Measurements from ENCODE around the gene FAN1. TPM values are rescaled to one million over a fixed set of nuclear protein-coding genes. Genes with fewer than 3 reads are reported as not detected.

The FAN1 gene
- total RNA-seq, 1 donor from 2014 or later: 18.4 TPM

DNA sequence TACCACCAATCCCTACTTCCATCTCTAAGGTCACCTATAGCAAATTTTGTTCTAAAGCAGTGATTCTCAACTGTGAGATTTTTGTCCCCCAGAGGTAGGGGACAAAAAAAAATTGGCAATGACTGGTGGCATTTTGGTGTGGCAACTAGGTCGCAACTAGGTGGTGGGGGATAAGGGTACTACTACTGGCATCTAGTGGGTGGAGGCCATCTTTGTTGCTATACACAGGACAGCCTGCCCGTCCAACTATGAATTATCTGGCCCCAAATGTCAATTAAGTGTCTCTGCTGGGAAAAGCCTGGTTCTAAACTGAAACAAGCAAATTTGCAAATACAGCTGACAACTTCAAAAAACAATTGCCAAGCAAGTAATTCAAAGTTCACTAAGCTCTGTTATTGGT, 86.3 kb downstream of the FAN1 start:
- no peaks in the 10 kb centered on the region for H3K27me3 ChIP-seq
- peaks cover 24% of the 10 kb centered on the region for H3K4me1 ChIP-seq
- DNase-seq: no peak
- intact Hi-C loops (cut with DNase I): no loop called here
- no peaks in the 10 kb centered on the region for H3K9me3 ChIP-seq
- peaks cover 23% of the 10 kb centered on the region for H3K36me3 ChIP-seq
- TF ChIP-seq, protein P1, sequence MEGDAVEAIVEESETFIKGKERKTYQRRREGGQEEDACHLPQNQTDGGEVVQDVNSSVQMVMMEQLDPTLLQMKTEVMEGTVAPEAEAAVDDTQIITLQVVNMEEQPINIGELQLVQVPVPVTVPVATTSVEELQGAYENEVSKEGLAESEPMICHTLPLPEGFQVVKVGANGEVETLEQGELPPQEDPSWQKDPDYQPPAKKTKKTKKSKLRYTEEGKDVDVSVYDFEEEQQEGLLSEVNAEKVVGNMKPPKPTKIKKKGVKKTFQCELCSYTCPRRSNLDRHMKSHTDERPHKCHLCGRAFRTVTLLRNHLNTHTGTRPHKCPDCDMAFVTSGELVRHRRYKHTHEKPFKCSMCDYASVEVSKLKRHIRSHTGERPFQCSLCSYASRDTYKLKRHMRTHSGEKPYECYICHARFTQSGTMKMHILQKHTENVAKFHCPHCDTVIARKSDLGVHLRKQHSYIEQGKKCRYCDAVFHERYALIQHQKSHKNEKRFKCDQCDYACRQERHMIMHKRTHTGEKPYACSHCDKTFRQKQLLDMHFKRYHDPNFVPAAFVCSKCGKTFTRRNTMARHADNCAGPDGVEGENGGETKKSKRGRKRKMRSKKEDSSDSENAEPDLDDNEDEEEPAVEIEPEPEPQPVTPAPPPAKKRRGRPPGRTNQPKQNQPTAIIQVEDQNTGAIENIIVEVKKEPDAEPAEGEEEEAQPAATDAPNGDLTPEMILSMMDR (IDR thresholded peaks at IDR 0.05): no peak
- H3K4me3 ChIP-seq: peak overlapping the region; percentile 93
- H3K27ac ChIP-seq: peak overlapping the region; percentile 97
- ATAC-seq: no peak

DNA sequence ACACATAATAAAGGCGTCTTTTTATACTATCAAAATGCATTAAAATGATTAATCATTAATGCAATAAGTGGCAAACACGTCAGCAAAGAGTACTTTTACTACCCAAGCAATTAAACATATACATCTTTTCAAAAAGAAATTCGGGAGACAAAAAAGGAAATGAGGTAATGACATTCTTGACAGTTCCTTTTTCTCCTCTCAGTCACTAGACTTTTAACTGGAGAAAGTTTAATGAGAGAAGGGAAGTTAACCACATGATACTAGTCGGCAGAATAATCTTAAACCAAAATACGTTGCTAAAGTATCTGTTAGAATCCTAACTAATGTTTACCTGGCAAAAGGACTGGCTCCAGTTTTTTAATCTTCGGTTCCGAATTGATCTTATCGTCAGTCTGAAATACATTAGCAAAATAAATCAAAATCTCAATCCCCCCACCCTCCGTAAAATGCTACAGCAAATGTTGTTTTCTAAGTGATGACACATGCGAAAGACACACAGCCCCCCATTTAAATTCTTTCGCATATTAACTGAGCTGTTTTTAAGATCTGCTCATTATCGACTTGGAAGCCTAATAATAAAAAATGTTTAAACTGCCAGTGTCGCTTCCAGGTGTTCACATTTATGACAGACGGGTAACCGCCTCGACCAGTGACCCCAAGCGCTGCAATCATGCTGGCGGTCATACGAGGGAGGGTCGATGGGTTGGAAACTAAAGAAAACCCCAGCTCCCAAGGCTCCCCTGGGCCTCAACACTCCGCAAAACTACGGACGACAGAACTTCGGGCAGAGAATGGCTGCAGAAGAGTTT, 86.9 kb downstream of the FAN1 start:
- ATAC-seq (peak; percentile 3), DNase-seq (no peak)
- peaks cover 21% of the 10 kb centered on the region for H3K36me3 ChIP-seq
- TF ChIP-seq, protein P1 (IDR thresholded peaks at IDR 0.05): no peak
- no peaks in the 10 kb centered on the region for H3K9me3 ChIP-seq
- H3K27me3 ChIP-seq: no peaks in the 10 kb centered on the region
- intact Hi-C loops (cut with DNase I): no loop called here
- H3K27ac ChIP-seq: peak overlapping the region; percentile 97
- peak overlapping the region; percentile 93 for H3K4me3 ChIP-seq
- H3K4me1 ChIP-seq: peaks cover 18% of the 10 kb centered on the region

DNA sequence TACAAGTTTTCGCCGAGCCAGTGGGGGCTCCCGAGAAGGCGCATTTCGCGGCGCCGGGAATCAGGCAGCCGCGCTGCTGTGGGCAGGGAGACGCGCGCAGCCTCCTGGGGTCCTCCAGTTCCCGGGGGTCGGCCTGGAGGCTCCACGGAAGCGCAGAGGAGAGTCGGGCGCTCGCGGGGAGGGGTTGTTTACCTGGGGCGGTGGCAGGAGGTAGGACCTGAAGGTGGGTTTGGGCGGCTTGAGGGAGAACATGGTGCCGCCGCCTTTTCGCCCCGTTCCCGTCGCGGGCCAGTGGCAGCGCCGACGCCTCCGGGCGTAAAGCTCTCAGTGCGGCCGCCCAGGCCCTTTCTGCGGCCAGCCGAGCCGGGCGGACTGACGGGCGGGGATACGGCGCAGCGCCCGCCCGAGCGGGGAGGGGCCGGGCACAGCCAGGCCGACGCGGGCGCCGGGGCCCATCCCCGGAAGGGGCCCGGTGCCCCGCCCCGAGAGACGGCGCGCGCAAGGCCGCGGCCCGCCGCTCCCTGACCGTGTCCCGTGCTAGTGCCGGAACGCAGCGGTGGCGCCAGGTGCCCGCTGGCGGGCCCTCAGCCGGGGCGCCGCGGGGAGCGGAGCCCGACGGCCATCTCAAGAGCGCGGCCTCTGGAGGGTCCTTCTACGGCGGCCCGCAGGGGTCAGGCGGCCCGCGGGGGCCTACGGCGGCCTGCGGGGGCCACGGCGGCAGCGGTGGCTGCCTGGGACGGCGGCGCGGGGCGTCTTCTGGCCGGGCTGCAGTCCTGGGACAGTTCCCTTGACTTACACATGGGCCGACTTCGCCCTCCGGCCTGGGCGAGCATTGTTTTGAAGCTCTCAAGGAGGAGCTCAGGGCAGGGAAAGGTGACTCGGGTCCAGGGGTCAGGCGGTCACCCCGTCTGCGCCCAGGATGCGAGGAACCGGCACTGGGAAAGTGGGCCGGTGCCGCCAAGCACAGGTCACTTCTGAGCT, 87.8 kb downstream of the FAN1 start, which contains the start of gene MTMR10:
MTMR10 (minus strand) TSS at position 374 of the 981 bp plus-strand sequence; CDS start at position 252, 122 bp downstream.
- intact Hi-C loops (cut with DNase I): no loop called here
- Histone ChIP-seq H3K36me3 (peaks cover 12% of the 10 kb centered on the region), H3K27ac (peak within 1 kb of the TSS; percentile 97), H3K9me3 (no peaks in the 10 kb centered on the region), H3K27me3 (no peaks in the 10 kb centered on the region), H3K4me1 (peaks cover 14% of the 10 kb centered on the region), H3K4me3 (peak within 1 kb of the TSS; percentile 93)
- DNase-seq: peak; percentile 93
- ATAC-seq: peak; percentile 98
- TF ChIP-seq, protein P1 (IDR thresholded peaks at IDR 0.05): no peak

DNA sequence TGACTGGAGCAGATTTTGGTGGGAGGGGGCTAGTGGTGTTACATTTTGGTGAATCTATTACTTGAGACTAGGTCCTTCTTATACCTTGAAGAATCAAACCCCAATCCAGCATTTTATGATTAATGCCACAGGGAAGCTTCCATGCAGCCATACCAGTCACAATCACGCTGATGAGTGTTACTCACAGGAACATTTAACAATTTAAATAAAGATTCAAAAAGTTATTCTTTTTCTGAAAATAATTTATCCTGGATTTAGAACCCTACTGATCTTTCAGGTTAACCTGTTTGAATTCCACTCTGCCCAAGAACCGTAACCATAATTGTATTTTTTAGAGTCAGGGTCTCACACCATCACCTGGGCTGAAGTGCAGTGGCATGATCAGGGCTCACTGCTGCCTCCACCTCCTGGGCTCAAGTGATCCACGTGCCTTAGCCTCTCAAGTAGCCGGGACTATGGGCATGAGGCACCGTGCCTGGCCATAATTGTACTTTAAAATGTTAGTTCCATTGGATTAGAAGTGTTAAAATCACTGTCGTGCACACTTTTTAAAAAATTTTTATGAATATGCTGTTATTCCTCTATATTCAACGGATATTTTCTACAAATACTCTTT, 88.6 kb downstream of the FAN1 start:
- intact Hi-C loops (cut with DNase I): no loop called here
- ATAC-seq (no peak), DNase-seq (peak; percentile 73)
- no peaks in the 10 kb centered on the region for H3K9me3 ChIP-seq
- no peaks in the 10 kb centered on the region for H3K27me3 ChIP-seq
- peak overlapping the region; percentile 93 for H3K4me3 ChIP-seq
- peaks cover 4% of the 10 kb centered on the region for H3K36me3 ChIP-seq
- TF ChIP-seq, protein P1 (IDR thresholded peaks at IDR 0.05): no peak
- H3K27ac ChIP-seq: peak overlapping the region; percentile 97
- H3K4me1 ChIP-seq: peaks cover 14% of the 10 kb centered on the region

Other genes starting within 250 kb of the FAN1 start
- 36.2 TPM for gene MTMR10, start 87.7 kb downstream of the FAN1 start, total RNA-seq
- gene TRPM1, start 197.8 kb downstream of the FAN1 start, total RNA-seq: not detected

Measured in upper lobe of right lung (tissue), 1 donor.